ENCODE data around the gene HHAT. TPM values are rescaled to one million over a fixed set of nuclear protein-coding genes. Genes with fewer than 3 reads are reported as not detected.

Gene HHAT
- polyA plus RNA-seq, 2 of the 4 experiments (the other 2 are of a cell fraction): 3.8 to 4.5 TPM

DNA sequence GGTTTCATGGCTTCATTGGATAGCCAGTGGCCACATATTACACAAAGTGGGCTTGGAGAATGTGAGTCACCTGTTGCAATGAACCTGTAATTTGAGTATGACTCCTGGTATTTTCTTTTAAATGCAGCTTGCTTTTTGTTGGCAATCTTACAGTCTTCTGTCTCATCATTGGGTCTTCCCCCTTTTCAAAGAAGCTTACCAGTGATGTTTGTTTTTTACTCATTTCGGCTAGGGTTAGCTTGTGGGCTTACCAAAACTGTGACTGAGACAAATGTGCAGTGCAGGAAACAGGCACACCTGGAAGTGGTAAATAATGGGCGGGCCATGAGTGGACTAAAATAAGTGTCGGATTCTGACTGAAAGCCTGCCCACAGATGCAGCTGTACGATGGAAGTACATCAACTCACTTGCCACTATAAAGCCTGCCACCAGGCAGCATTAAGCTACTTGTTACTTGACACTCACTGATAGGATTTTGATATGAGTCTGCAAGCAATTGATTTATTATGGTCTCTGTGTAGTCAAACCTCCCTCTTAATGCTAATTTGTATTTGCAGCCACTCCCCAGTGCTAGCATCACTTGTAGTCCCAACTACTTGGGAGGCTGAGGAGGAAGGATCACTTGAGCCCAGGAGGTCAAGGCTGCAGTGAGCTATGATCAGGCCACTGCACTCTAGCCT, 4.2 kb downstream of the HHAT start:
- CTCF ChIA-PET: interaction anchor here (0.6 to 2.7 kb wide), 9 partner anchors 12 to 803 kb away, joined by 3 to 11 read pairs (median 3); no protein-coding TSS in a partner anchor
- peaks cover 17% of the 10 kb centered on the region; the same call in 2 of the 3 replicates for H3K4me1 ChIP-seq
- no peak for ATAC-seq

DNA sequence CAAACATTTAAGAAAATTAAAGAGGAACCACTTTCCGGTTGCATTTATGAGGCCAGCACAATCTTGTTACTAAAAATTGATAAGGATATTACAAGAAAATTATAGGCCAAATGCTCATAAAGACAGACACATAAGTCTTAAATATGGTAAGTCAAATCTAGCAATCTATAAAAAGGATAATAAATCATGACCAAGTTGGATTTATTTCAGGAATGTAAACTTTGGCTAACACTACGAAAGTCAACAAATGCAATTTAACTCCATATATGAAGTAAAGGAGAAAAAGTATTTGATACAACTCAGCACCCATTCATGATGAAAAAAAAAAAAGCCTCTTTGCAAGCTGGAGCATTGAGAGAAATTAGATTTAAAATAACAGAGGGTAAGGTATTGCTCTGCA, 6.3 kb downstream of the HHAT start:
- WGBS (ENCODE audit: missing lambda C conversion rate): 86% methylated on average over 2 of the region's 2 CpGs
- Histone ChIP-seq H3K4me3 (no peak overlapping the region), H3K4me1 (peaks cover 6% of the 10 kb centered on the region; the same call in 2 of the 3 replicates), H3K9me3 (no peaks in the 10 kb centered on the region), H3K4me2 (no peak overlapping the region), H3K27ac (no peak overlapping the region)
- CTCF ChIA-PET: no interaction called here
- TF ChIP-seq GATA3 (IDR thresholded peaks at IDR 0.05; ENCODE audit: borderline replicate concordance) (no peak), MYC (IDR thresholded peaks at IDR 0.05; ENCODE audit: borderline replicate concordance, low read length) (no peak), KDM5A (IDR thresholded peaks at IDR 0.05) (no peak), NR3C1 (IDR thresholded peaks at IDR 0.05) (no peak), HEYL (CRISPR knock-in tag; IDR thresholded peaks at IDR 0.05) (no peak), SREBF2 (IDR thresholded peaks at IDR 0.05) (no peak), HOXA7 (CRISPR knock-in tag; IDR thresholded peaks at IDR 0.05) (no peak), CHD4 (IDR thresholded peaks at IDR 0.05; ENCODE audit: borderline replicate concordance) (no peak), FOXS1 (CRISPR knock-in tag; IDR thresholded peaks at IDR 0.05) (no peak), CBX8 (IDR thresholded peaks at IDR 0.05) (no peak), HOXB5 (CRISPR knock-in tag; IDR thresholded peaks at IDR 0.05) (no peak)
- TF ChIP-seq, protein P1, sequence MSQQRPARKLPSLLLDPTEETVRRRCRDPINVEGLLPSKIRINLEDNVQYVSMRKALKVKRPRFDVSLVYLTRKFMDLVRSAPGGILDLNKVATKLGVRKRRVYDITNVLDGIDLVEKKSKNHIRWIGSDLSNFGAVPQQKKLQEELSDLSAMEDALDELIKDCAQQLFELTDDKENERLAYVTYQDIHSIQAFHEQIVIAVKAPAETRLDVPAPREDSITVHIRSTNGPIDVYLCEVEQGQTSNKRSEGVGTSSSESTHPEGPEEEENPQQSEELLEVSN (IDR thresholded peaks at IDR 0.05; ENCODE audit: borderline replicate concordance, low read depth): no peak
- TF ChIP-seq, protein P2, sequence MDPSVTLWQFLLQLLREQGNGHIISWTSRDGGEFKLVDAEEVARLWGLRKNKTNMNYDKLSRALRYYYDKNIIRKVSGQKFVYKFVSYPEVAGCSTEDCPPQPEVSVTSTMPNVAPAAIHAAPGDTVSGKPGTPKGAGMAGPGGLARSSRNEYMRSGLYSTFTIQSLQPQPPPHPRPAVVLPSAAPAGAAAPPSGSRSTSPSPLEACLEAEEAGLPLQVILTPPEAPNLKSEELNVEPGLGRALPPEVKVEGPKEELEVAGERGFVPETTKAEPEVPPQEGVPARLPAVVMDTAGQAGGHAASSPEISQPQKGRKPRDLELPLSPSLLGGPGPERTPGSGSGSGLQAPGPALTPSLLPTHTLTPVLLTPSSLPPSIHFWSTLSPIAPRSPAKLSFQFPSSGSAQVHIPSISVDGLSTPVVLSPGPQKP (IDR thresholded peaks at IDR 0.05; ENCODE audit: low read depth, low read length): no peak
- TF ChIP-seq, protein P3, sequence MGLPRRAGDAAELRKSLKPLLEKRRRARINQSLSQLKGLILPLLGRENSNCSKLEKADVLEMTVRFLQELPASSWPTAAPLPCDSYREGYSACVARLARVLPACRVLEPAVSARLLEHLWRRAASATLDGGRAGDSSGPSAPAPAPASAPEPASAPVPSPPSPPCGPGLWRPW (IDR thresholded peaks at IDR 0.05): no peak
- DNase-seq (ENCODE audit: low read depth in 1 of 2, low spot score in 1 of 2) (no peak), FAIRE-seq (no peak), ATAC-seq (no peak)
- POLR2A ChIA-PET: no interaction called here

More for the DNA sequence above, 4.2 kb downstream of the HHAT start:
- 78% methylated on average over 4 of the region's 4 CpGs for WGBS (ENCODE audit: missing lambda C conversion rate)
- POLR2A ChIA-PET: interaction anchor here (2.3 kb wide), 1 partner anchor 41 kb away, joined by 6 read pairs; no protein-coding TSS in a partner anchor
- H3K27ac ChIP-seq: no peak overlapping the region
- H3K4me3 ChIP-seq: no peak overlapping the region
- FAIRE-seq (no peak), DNase-seq (ENCODE audit: low read depth in 1 of 2, low spot score in 1 of 2) (no peak)
- TF ChIP-seq NPAS2 (CRISPR knock-in tag; IDR thresholded peaks at IDR 0.05; ENCODE audit: borderline replicate concordance): no peak
- TF ChIP-seq, protein P2 (IDR thresholded peaks at IDR 0.05; ENCODE audit: low read depth, low read length): no peak
- TF ChIP-seq, protein P4, sequence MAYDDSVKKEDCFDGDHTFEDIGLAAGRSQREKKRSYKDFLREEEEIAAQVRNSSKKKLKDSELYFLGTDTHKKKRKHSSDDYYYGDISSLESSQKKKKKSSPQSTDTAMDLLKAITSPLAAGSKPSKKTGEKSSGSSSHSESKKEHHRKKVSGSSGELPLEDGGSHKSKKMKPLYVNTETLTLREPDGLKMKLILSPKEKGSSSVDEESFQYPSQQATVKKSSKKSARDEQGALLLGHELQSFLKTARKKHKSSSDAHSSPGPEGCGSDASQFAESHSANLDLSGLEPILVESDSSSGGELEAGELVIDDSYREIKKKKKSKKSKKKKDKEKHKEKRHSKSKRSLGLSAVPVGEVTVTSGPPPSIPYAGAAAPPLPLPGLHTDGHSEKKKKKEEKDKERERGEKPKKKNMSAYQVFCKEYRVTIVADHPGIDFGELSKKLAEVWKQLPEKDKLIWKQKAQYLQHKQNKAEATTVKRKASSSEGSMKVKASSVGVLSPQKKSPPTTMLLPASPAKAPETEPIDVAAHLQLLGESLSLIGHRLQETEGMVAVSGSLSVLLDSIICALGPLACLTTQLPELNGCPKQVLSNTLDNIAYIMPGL (CRISPR knock-in tag; IDR thresholded peaks at IDR 0.05; ENCODE audit: borderline replicate concordance): no peak
- TF ChIP-seq EHF (CRISPR knock-in tag; IDR thresholded peaks at IDR 0.05): no peak
- no peak for TF ChIP-seq MAFK (IDR thresholded peaks at IDR 0.05; ENCODE audit: partially characterized antibody)
- TF ChIP-seq, protein P5, sequence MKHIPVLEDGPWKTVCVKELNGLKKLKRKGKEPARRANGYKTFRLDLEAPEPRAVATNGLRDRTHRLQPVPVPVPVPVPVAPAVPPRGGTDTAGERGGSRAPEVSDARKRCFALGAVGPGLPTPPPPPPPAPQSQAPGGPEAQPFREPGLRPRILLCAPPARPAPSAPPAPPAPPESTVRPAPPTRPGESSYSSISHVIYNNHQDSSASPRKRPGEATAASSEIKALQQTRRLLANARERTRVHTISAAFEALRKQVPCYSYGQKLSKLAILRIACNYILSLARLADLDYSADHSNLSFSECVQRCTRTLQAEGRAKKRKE (CRISPR knock-in tag; IDR thresholded peaks at IDR 0.05; ENCODE audit: low read depth): no peak
- no peak for TF ChIP-seq FOSB (CRISPR knock-in tag; IDR thresholded peaks at IDR 0.05)
- TF ChIP-seq HOXA7 (CRISPR knock-in tag; IDR thresholded peaks at IDR 0.05): no peak
- no peak for TF ChIP-seq CBX2 (IDR thresholded peaks at IDR 0.05; ENCODE audit: borderline replicate concordance, low read depth)
- TF ChIP-seq TFCP2L1 (CRISPR knock-in tag; IDR thresholded peaks at IDR 0.05): no peak
- TF ChIP-seq PHF8 (IDR thresholded peaks at IDR 0.05; ENCODE audit: borderline replicate concordance, low read depth): no peak
- no peaks in the 10 kb centered on the region for H3K9me3 ChIP-seq
- H3K4me2 ChIP-seq: no peak overlapping the region
